Neural progenitor cell (in vitro differentiated cells): ENCODE data around the gene NOM1.

ENCODE experiments used
- EZH2 ChIP-seq: fragments of 200-600 bp; sonication (generic); IDR thresholded peaks from 2 replicates; pipeline ENCODE4 v1.6.1; 2017; ENCODE audit warnings: antibody characterized with exemption, mild to moderate bottlenecking, moderate library complexity
- EZH2phosphoT487 ChIP-seq: fragments of 200-600 bp; sonication (generic); IDR thresholded peaks from 2 replicates; pipeline ENCODE4 v1.6.1; 2017; ENCODE audit warnings: antibody characterized with exemption
- TF ChIP-seq, protein P1 (sequence below): fragments of 200-600 bp; sonication (generic); IDR thresholded peaks from 2 replicates; pipeline ENCODE4 v1.5.1; 2017; ENCODE audit warnings: antibody characterized with exemption, mild to moderate bottlenecking

GRCh38 chr7:157014635-157015555 is 65.4 kb downstream of the NOM1 start:
- TF ChIP-seq, protein P1, sequence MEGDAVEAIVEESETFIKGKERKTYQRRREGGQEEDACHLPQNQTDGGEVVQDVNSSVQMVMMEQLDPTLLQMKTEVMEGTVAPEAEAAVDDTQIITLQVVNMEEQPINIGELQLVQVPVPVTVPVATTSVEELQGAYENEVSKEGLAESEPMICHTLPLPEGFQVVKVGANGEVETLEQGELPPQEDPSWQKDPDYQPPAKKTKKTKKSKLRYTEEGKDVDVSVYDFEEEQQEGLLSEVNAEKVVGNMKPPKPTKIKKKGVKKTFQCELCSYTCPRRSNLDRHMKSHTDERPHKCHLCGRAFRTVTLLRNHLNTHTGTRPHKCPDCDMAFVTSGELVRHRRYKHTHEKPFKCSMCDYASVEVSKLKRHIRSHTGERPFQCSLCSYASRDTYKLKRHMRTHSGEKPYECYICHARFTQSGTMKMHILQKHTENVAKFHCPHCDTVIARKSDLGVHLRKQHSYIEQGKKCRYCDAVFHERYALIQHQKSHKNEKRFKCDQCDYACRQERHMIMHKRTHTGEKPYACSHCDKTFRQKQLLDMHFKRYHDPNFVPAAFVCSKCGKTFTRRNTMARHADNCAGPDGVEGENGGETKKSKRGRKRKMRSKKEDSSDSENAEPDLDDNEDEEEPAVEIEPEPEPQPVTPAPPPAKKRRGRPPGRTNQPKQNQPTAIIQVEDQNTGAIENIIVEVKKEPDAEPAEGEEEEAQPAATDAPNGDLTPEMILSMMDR, result no peak
- TF ChIP-seq EZH2, result no peak
- no peak for TF ChIP-seq EZH2phosphoT487
